Parietal lobe (tissue), 2 donors: ENCODE measurements around the gene FBXL15. TPM values are rescaled to one million over a fixed set of nuclear protein-coding genes. Genes with fewer than 3 reads are reported as not detected.
A peak's percentile ranks its signal among the peaks of the same experiment; 100 is the strongest.

Source experiments
- small RNA-seq: library from RNA; depleted of rRNA; stranded (forward); fragments of <200 nt; gene quantifications from one replicate; pipeline ENCODE3, GENCODE V24; 2014; ENCODE audit warnings: low replicate concordance
- total RNA-seq: library from RNA; depleted of rRNA; stranded (reverse); fragments of >200 nt; gene quantifications from one replicate; pipeline ENCODE4 v1.2.3, GENCODE V29; 2014

The FBXL15 gene
- 9.4 TPM for total RNA-seq

GRCh38 chr10:102420714-102421506 lies at the start of gene FBXL15:
Gene FBXL15, plus strand, starts transcription at chr10:102420836. Its CDS starts 294 bp downstream, at chr10:102421130.

GRCh38 chr10:102395400-102396316 lies 25.0 kb upstream of the FBXL15 start, which contains the start of gene NFKB2:
Gene NFKB2, plus strand, starts transcription at chr10:102395705. Its CDS starts 255 bp downstream, at chr10:102395960.

DNA sequence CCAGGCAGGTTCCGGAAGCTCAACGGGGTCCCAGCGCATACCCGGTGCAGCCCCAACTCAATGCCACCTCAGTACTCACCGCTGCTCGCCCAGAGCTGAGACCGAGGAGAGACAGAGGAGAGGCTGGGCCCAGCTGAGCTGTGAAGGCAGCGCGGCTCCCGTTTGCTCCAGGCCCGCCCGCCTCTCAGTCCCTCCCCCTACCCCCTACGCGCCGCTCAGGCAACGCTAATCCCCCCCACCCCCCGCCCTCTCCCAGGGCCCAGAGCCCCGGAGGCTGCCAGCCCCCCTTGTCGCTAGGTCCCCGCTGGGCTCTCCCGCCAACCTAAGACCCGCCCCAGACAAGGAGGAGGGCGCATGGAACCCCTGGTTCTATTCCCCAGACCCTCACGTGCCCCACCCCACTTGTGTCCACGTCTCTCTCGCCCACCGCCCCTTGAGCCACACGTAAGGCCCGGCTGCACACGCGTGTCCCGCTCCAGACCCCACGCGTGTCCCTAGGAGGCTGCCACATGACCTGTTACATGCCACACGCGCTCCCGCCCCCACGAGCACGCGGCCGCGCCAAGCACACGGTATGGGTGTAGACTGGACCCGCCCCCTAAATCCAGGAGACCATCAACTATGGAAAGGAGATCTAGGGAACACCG lies 1.9 kb upstream of the FBXL15 start, which contains the start of gene PSD:
Gene PSD (minus strand): TSS at position 164 of the 647 bp plus-strand sequence. CDS start 1,747 bp downstream, outside the sequence.

DNA sequence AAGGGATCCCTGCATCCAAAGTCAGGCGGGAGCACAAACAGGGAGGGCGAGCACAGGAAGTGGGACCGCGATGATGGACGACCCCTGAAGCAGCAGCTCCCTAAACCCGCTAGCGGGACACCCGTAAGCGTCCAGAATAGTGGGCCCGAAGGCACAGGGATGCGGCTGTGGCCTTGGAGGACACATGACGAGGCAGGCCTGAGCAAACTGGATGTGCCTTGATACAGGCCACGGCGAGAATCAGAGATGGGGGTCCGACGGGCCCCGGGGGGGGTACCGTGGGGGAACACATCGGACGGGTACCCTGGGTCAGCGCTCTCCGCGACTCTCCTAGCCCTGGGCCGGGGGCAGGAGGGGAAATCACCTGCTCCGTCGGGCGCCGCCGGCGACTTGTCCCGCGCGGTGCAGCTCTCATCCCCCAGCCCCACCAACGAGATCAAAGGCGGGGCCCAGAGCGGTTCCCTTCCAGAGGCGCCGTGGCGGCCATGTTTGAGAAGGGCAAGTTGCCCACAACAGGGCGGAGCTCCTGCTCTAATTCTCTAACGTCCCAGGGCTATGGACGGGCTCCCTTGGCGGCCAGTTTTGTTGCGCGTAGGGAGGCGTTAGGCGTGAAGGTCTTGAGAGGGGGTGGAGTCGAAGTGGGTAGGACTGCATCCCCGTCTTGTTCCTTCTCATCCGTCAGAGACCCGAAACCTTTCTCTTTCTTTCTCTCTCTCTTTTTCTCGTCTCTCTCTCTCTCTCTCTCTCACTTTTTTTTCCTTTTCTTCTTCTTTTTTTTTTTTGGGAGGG lies 11.7 kb downstream of the FBXL15 start, which contains the start of gene CUEDC2:
Gene CUEDC2 (minus strand): TSS at position 413 of the 789 bp plus-strand sequence. CDS start 7,386 bp downstream, outside the sequence.

GRCh38 chr10:102451105-102451969 lies 30.7 kb downstream of the FBXL15 start, which contains the start of gene C10orf95:
Gene C10orf95, minus strand, starts transcription at chr10:102451543. Its CDS starts 450 bp downstream, at chr10:102451093.

Small RNAs within 50 kb of the gene (small RNA-seq; reads per million reads assigned to genes)
- gene MIR146B = 239 reads per million, percentile 96 among the genes with 10 or more reads in this experiment

Other genes starting within 250 kb of the FBXL15 start
- gene ELOVL3, start 194.5 kb upstream of the FBXL15 start, total RNA-seq = not detected
- not detected for gene PITX3, start 179.3 kb upstream of the FBXL15 start, total RNA-seq
- 35.4 TPM for gene GBF1, start 175.3 kb upstream of the FBXL15 start, total RNA-seq
- gene NFKB2, start 25.1 kb upstream of the FBXL15 start, total RNA-seq = 1.6 TPM
- 124 TPM for gene PSD, start 2.1 kb upstream of the FBXL15 start, total RNA-seq
- gene CUEDC2, start 11.7 kb downstream of the FBXL15 start, total RNA-seq = 48.2 TPM
- gene C10orf95, start 30.7 kb downstream of the FBXL15 start, total RNA-seq = not detected
- gene ACTR1A, start 81.9 kb downstream of the FBXL15 start, total RNA-seq = 172 TPM
- 7.5 TPM for gene SUFU, start 83.1 kb downstream of the FBXL15 start, total RNA-seq
- 34.1 TPM for gene TRIM8, start 223.6 kb downstream of the FBXL15 start, total RNA-seq